MM.1S (cell line): ENCODE data around the gene CALD1.

Source experiments
- DNase-seq: peaks from one replicate; pipeline ENCODE4 v3.0.0-alpha.2; 2015
- H2AFZ ChIP-seq: fragments of 300-600 bp; sonication (generic); 2 replicates; pipeline ENCODE4 v1.6.0; 2016; ENCODE audit warnings: antibody characterized with exemption, low read length
- H3F3A ChIP-seq: fragments of 300-600 bp; sonication (generic); 2 replicates; pipeline ENCODE4 v1.6.1; 2016; ENCODE audit warnings: mild to moderate bottlenecking, antibody characterized with exemption, low read length, moderate library complexity, mixed read lengths; ENCODE audit not compliant: insufficient read depth
- H3K27ac ChIP-seq: fragments of 300-600 bp; sonication (generic); 2 replicates; pipeline ENCODE4 v1.5.1; 2016; ENCODE audit warnings: mild to moderate bottlenecking, low read length
- H3K27me3 ChIP-seq: fragments of 300-600 bp; sonication (generic); replicated peaks from 2 replicates; pipeline ENCODE4 v1.6.0; 2016; ENCODE audit warnings: low read length; ENCODE audit not compliant: insufficient read depth
- H3K36me3 ChIP-seq: fragments of 300-600 bp; sonication (generic); replicated peaks from 2 replicates; pipeline ENCODE4 v1.6.1; 2016; ENCODE audit warnings: mild to moderate bottlenecking, low read length, mixed read lengths; ENCODE audit not compliant: insufficient read depth
- H3K4me1 ChIP-seq: fragments of 300-600 bp; sonication (generic); 2 replicates; pipeline ENCODE4 v1.6.1; 2016; ENCODE audit warnings: low read length, mixed read lengths
- H3K4me2 ChIP-seq: fragments of 300-600 bp; sonication (generic); 2 replicates; pipeline ENCODE4 v1.6.0; 2016; ENCODE audit warnings: low read depth, low read length
- H3K4me3 ChIP-seq: fragments of 300-600 bp; sonication (generic); 2 replicates; pipeline ENCODE4 v1.5.1; 2016; ENCODE audit warnings: low read length, mixed read lengths
- H3K79me2 ChIP-seq: fragments of 300-600 bp; sonication (generic); 2 replicates; pipeline ENCODE4 v1.6.1; 2016; ENCODE audit warnings: mixed run types, low read length, mixed read lengths
- H3K9ac ChIP-seq: fragments of 300-600 bp; sonication (generic); 2 replicates; pipeline ENCODE4 v1.6.1; 2016; ENCODE audit warnings: low read length, mixed read lengths
- H3K9me2 ChIP-seq: fragments of 300-600 bp; sonication (generic); replicated peaks from 2 replicates; pipeline ENCODE4 v1.6.1; 2016; ENCODE audit warnings: mild to moderate bottlenecking, low read length, mixed read lengths; ENCODE audit not compliant: insufficient read depth
- H3K9me3 ChIP-seq: fragments of 300-600 bp; sonication (generic); replicated peaks from 2 replicates; pipeline ENCODE4 v1.6.1; 2016; ENCODE audit warnings: mild to moderate bottlenecking, low read length, mixed read lengths; ENCODE audit not compliant: insufficient read depth
- H4K20me1 ChIP-seq: fragments of 300-600 bp; sonication (generic); 2 replicates; pipeline ENCODE4 v1.6.1; 2016; ENCODE audit warnings: mild to moderate bottlenecking, low read length, moderate library complexity, mixed read lengths; ENCODE audit not compliant: insufficient read depth
- EZH2 ChIP-seq: fragments of 300-600 bp; sonication (generic); optimal IDR thresholded peaks from 2 replicates; pipeline ENCODE3; 2017; ENCODE audit warnings: low read depth, mild to moderate bottlenecking, antibody characterized with exemption, low read length, mixed read lengths
- EZH2phosphoT487 ChIP-seq: fragments of 300-600 bp; sonication (generic); IDR thresholded peaks from 2 replicates; pipeline ENCODE4 v1.6.1; 2018; ENCODE audit warnings: antibody characterized with exemption, low read length
- TF ChIP-seq, protein P1 (sequence below): fragments of 300-600 bp; sonication (generic); IDR thresholded peaks from 2 replicates; pipeline ENCODE4 v1.5.1; 2016; ENCODE audit warnings: antibody characterized with exemption, low read length, mixed read lengths

The CALD1 gene

GRCh38 chr7:134804854-134805253 is 25.4 kb downstream of the CALD1 start:
- no peak for DNase-seq
- Histone ChIP-seq H3K79me2 (no peaks in the 10 kb centered on the region), H3F3A (no peaks in the 10 kb centered on the region), H3K4me2 (no peak overlapping the region), H3K27ac (no peak overlapping the region), H3K36me3 (no peaks in the 10 kb centered on the region), H3K4me1 (no peaks in the 10 kb centered on the region), H3K9me3 (no peaks in the 10 kb centered on the region), H3K9me2 (no peaks in the 10 kb centered on the region), H4K20me1 (no peaks in the 10 kb centered on the region), H2AFZ (no peak overlapping the region), H3K4me3 (no peak overlapping the region), H3K9ac (no peak overlapping the region), H3K27me3 (no peaks in the 10 kb centered on the region)
- TF ChIP-seq, protein P1, sequence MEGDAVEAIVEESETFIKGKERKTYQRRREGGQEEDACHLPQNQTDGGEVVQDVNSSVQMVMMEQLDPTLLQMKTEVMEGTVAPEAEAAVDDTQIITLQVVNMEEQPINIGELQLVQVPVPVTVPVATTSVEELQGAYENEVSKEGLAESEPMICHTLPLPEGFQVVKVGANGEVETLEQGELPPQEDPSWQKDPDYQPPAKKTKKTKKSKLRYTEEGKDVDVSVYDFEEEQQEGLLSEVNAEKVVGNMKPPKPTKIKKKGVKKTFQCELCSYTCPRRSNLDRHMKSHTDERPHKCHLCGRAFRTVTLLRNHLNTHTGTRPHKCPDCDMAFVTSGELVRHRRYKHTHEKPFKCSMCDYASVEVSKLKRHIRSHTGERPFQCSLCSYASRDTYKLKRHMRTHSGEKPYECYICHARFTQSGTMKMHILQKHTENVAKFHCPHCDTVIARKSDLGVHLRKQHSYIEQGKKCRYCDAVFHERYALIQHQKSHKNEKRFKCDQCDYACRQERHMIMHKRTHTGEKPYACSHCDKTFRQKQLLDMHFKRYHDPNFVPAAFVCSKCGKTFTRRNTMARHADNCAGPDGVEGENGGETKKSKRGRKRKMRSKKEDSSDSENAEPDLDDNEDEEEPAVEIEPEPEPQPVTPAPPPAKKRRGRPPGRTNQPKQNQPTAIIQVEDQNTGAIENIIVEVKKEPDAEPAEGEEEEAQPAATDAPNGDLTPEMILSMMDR = no peak
- no peak for TF ChIP-seq EZH2phosphoT487
- no peak for TF ChIP-seq EZH2

DNA sequence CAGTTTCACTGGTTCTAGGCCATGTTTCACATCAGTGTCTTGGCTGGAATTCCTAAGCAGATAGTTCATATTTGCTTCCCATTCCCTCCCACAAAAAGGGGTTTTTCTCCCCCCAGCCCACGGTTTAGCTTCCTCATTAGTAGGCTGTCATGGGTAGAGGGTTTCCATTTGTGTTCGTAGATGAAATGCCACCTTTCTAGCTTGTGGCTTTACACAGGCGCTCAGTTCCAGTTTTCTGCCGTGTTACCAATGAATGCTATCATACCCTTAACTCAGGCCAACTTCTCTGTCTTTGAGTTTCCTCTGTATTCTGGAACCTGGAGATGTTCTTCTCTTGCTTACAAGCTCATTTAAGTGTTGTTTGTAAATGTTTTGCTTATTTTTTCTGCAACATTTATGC is 26.8 kb downstream of the CALD1 start:
- no peaks in the 10 kb centered on the region for H3K9me3 ChIP-seq
- TF ChIP-seq, protein P1 = no peak
- TF ChIP-seq EZH2 = no peak
- no peak for TF ChIP-seq EZH2phosphoT487
- no peaks in the 10 kb centered on the region for H3K36me3 ChIP-seq
- H2AFZ ChIP-seq = no peak overlapping the region
- no peaks in the 10 kb centered on the region for H3K9me2 ChIP-seq
- H4K20me1 ChIP-seq = no peaks in the 10 kb centered on the region
- no peak overlapping the region for H3K27ac ChIP-seq
- H3K4me2 ChIP-seq = no peak overlapping the region
- H3F3A ChIP-seq = no peaks in the 10 kb centered on the region
- H3K9ac ChIP-seq = no peak overlapping the region
- no peaks in the 10 kb centered on the region for H3K79me2 ChIP-seq
- no peaks in the 10 kb centered on the region for H3K27me3 ChIP-seq
- DNase-seq = no peak
- no peak overlapping the region for H3K4me3 ChIP-seq
- H3K4me1 ChIP-seq = no peaks in the 10 kb centered on the region

- H3K4me3 ChIP-seq = no peak overlapping the region
- no peak overlapping the region for H3K9ac ChIP-seq
- no peak overlapping the region for H3K27ac ChIP-seq
- no peaks in the 10 kb centered on the region for H3K36me3 ChIP-seq
- H3K4me1 ChIP-seq = no peaks in the 10 kb centered on the region
- no peaks in the 10 kb centered on the region for H3K9me2 ChIP-seq
- no peak overlapping the region for H2AFZ ChIP-seq
- H3K27me3 ChIP-seq = no peaks in the 10 kb centered on the region
- TF ChIP-seq EZH2 = no peak
- TF ChIP-seq EZH2phosphoT487 = no peak
- TF ChIP-seq, protein P1 = no peak
- no peaks in the 10 kb centered on the region for H3K9me3 ChIP-seq
- no peak for DNase-seq
- no peaks in the 10 kb centered on the region for H4K20me1 ChIP-seq
- H3K4me2 ChIP-seq = no peak overlapping the region
- no peaks in the 10 kb centered on the region for H3F3A ChIP-seq
- H3K79me2 ChIP-seq = no peaks in the 10 kb centered on the region
Measured at GRCh38 chr7:134809616-134810015, 30.2 kb downstream of the CALD1 start.
